ENCODE data around the gene USP38.
"Not testable (repeated sequence)": the region's sequence is repeated elsewhere in the genome, so short reads cannot be mapped to it uniquely, and the experiment has no call there.

USP38 gene

DNA sequence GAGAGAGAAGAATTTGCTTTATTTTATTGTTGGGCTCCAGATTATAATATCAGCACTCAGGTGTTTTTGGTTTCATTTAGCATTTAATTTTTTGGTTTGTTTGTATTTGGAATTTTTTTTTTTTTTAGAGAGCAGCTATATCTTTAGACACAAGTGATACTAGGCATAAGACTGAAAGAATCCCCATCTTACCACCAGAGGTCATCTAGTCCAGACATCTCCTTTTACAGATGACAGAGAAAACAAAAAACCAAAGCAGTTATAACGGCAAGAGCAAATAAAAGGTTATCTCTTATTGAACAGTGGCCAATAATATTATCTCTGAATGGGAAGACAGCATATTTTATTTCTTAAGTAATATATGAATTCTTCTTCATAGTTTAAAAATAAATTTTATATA is 22.8 kb downstream of the USP38 start:
- DNase-seq, result peak; percentile 30

DNA sequence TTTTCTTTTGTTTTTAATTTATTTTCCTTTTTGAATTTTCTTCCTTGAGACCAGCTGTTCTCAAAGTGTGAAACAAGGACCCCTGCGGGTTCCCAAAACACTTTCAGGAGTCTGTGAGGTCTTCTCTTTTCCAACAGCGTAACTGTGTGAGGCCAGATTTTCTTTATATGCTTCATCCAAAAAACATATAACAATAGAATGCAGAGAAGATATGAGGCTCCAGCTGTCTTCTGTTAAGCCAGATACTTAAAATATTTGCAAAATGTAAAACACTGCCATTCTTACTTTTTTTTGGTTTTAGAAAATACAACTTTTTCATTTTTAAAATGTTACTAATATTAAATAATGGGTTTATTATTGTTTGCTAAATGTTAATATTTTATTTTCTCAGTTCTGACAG is 27.8 kb downstream of the USP38 start:
- DNase-seq, result no peak

DNA sequence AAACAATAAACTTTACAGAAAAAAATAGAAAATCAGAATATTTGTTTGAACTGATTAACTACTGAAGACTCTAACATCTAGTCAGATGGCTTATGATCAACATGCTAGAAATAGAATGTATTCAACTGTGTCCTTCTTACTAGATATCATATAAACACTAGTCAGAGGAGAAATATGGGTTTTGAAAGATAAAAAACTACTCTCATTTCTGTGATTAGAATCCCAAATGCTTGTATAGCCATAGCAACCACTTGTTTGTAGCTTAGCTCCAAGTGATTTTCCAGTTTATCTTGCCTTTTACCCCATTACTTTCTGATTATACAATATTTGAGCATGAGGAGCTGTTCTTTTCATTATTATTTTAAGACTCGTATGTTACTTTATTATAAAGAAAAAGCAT is 31.2 kb downstream of the USP38 start:
- no peak for DNase-seq

DNA sequence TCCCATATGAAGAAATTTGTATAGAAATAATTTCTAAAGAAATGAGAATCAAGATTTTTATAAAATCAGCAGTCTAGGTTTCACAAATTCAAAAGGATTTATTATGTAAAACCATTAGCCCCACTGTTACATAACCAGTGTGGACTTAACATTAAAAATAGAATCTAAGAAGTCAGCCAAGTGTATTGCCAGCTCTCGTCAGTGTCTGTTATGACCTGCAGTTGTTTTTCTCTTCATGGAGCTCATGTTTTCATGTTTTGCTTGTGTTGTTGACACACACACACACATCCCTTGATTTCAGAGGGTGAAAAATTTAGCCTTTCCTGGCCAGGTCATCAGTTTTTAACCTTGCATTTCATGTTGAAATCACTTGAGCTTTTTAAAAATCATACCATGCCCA is 39.5 kb downstream of the USP38 start:
- DNase-seq, result no peak

DNA sequence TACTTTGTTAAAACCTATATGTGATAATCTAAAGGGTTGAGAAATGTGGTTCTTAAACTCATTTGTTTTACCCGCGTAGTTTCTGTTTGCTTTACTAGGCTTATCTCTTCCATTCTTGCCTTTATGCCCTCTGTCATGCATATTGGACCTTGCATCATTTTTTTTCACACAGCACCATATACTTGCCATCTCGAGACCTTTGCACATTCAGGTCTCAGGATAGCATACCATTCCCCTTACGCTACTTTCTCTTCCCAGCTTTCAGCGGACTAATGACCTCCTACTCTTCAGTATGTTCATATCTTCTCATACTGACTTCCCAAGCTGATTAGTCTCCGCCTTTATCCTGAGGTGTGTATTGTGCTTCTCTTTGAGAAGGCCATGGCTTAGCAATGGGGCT is 40.5 kb downstream of the USP38 start:
- no peak for DNase-seq

DNA sequence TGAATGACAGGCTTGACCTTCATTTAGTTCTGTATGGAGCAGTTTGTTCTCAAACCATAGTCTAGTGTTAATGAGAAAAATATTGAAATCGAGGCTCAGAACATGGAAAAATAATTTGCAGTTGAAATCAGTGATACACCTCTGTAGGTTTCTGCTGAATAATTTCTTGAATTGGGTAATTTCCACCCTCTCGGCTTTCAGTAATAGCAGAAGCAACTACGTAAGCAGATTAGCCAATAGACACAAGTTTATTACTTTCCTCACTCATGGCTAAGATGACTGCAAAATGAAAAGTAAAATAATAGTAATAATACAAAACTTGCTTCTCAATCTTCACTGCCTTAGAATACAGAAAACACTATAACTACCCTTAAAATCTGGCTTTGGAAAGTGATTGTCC is 46.0 kb downstream of the USP38 start:
- no peak for DNase-seq

DNA sequence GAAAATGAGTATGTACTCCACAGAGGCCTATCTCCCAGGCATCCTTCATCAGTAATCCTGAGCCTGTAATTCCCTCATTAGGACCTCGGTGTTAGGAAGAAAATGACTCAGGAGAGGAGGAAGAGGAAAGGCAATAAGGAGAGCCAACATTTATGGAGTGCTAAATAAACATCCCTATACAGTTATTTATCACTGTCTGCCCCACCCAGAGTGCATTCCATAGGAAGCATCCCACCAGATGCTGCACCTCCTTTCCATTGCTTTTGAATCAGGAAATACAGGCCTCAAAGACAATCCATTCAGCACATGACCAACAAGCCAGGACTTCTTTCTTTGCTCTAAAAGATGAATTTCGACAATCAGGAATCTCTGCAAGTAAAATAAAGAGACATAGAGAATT is 47.6 kb downstream of the USP38 start:
- no peak for DNase-seq

DNA sequence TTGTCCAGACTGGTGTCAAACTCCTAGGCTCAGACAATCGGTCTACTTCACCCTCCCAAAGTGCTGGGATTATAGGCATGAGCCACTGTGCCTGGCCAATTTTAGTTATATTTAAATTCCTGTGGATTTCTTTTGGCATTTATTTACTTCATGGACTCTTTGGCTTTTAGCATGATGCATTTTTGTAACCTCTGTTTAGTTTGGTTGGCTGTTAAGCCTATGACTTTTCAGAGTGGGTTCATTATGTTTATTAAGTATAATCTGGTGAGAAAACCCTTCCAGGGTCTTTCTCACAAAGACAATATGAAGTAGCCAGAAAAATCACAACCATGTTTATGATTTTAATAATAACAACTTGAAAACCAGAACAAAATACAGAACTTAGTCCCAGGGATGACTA is 49.4 kb downstream of the USP38 start:
- no peak for DNase-seq

DNA sequence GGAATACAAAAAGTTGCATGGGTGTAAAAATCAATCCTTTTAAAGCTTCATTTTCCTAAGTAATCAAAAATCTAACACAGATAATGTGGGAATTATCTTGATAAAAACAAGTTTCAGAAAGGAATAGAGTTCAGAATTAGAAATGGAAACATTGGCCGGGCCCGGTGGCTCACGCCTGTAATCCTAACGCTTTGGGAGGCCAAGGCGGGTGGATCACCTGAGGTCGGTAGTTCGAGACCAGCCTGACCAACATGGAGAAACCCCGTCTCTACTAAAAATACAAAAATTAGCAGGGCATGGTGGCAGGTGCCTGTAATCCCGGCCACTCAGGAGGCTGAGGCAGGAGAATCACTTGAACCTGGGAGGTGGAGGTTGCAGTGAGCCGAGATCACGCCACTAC is 52.5 kb downstream of the USP38 start:
- not testable (repeated sequence) for DNase-seq

DNA sequence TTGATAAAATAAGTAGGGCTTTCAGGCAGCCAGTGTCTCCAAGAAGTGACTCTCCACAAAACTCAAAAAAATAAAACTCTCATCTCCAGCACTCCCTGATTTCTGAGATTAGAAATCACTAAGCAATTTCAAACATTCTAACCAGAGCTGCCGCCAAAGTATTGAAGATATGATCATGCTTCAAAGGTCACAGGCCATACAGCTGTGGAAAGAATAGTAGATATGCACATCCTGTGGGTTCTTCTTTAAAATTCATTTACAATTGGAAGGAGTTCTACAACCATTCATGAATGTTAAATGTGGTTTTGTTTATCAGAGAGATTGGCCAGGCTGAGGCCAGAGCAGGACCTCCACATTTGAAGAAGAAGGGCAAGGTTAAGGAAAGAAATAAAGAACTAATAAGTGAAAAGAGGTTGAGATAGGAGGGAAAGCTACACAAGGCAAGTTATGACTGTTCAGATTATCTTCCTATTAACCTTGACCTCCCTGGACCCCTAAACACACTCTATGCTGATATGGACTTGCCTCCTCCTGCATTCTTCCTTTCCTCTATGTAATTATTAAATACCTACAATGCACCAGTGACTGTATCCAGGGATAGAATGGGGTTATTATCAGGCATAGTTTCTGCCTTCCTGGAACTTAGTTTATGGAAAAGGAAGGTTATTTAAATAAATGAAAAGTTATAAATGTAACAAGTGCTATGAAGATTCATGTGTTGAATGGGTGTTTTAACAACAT is 56.4 kb downstream of the USP38 start:
- DNase-seq, result no peak

DNA sequence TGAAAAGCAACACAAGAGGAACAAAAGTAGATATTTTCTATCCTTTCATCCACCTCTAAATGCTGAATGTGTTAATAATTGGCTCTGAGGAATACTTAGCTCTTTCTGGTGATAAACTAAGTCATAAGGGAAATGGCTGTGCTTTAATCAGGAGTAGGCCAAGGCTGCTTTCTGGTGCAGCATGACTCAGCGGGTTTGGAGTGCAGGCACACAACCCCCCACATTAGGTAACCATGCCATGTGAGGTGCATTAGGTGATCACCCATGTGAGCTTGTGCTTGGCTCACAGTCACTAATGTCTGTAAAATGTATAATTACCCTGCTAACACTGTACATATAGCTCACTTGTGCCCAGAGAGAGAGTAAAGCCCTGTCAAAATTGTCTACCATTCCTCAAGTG is 57.2 kb downstream of the USP38 start:
- peak; percentile 24 for DNase-seq

DNA sequence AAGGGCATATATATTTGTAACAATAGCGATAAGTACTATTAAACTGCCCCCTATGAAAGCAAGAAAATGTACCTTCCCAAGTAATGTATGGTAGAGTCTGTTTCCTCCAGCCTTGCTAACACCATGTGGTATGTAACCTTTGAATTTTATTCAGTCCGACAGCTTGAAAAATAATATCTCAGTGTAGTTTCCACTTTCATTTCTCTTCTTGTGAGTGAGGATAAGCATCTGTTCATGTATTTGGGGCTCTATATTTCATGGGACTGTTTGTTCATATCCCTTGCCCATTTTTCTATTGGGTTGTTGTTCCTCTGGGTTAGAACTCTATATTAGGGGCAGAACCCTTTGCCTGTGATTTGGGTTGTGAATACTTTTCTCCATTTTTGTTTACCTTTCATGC is 58.3 kb downstream of the USP38 start:
- no peak for DNase-seq

DNA sequence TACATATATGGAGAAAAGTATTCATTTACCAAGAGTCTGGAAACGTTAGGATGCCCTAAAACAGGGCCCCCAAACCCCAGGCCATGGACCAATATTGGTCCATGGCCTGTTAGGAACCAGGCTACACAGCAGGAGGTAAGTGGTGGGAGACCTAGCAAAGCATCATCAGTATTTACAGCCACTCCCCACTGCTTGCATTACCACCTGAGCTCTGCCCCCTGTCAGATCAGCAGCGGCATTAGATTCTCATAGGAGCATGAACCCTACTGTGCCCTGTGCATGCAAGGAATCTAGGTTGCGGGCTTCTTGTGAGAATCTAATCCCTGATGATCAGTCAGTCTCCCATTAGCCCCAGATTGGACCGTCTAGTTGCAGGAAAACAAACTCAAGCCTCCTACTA is 62.3 kb downstream of the USP38 start:
- no peak for DNase-seq

DNA sequence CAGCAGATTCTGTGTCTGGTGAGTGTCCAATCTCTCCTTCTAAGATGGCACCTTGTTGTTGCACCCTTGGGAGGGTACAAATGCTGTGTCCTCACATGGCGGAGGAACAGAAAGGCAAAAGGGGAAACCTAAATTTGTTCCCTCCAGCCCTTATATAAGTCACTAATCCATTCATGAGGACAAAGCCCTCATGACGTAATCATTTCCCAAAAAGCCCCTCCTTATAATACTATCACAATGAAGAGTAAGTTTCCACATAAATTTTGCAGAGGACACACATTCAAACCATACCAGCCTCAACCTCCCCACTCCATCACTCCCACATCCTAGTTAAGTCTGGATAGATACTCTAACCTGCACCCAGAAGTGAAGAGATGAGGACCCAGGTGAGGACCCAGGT is 63.1 kb downstream of the USP38 start:
- DNase-seq, result no peak

DNA sequence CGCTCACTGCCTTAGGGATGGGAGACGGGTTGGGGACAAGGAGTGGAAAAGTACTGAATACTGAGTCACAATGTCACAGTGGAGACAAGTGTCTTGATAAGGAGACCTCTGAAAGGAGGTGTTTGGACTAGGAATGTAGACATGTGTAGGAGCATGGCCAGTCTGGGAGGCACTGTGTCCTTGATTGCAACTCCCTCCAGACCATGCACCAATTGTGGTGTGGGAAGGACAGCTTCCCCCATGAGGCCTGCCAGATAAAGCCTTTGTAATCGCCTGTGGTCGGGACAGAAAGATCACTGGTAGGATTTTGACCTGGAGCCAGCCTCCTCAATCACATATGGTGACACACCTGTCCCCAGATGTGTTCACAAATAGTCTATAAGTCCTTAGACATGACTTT is 64.1 kb downstream of the USP38 start:
- no peak for DNase-seq

DNA sequence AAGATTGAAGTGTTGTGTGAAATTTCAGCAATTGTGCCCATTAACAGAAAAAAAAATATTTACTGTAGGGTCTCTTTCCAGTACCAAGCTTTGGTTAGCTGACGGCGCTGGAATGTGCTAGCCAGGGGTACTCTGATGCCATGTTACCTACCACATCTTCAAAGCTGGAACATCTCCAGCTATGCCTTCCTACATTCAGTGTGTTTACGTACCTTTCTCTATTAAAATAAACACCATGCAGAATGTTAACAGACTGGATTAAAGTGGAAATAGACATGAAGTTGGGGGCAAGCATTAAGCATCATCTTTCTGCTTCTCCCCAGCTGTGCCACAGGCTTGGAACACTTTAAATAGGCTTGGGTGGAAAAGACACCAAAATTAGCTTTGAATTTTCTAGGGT is 65.9 kb downstream of the USP38 start:
- DNase-seq, result no peak

DNA sequence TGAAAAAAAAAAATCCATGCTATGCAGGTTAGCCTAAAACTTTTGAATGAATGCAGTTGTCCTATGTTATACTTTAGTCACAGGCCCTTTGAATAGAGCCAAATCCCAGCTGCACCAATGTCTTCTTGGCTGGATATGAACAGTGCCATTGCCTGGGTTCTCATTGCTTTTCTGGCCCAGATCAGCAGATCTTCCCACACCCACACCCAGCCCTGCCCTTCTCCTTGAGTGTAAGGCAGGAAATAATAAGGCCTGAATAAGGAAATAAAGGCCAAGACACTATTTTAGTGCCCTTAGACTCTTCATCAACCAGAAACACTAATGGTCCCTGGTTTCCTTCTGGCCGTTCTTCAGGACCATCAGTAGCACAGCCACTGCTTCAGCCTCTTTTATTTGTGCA is 66.6 kb downstream of the USP38 start:
- DNase-seq, result no peak

DNA sequence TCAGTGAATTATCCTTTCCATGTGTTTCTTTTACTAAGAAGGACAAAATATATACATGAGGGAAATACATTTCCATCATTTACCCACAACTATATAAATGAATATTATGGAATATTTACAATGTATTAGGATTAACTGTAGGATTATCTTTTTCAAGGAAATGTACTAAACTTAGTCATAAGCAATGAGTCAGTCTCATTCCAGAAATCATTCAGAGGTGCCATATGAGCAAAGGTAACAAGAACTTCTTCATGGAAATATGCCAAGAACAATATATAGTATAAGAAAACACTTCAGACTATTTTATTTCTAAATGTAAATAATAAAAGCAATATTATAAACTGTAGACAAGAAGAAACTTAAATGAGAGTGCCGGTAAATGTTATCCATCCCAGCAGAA is 67.1 kb downstream of the USP38 start:
- DNase-seq, result no peak

DNA sequence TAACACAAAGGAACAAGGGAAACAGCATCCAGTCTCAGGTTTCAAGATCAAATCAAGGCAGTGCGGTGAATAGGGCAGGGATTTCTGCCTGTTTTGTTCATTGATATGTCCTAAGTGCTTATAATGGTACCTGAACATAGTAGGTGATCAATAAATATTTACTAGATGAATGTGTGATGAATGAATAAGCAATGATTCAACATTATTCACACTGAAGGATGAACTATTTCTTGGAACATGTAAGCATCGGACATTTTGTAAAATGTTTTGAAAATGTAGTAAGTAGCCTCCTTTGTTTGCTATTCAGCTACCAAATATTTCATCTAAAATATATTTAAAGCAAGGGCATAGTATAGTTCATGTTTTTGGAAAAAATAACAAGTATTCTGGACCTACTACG is 67.8 kb downstream of the USP38 start:
- no peak for DNase-seq

DNA sequence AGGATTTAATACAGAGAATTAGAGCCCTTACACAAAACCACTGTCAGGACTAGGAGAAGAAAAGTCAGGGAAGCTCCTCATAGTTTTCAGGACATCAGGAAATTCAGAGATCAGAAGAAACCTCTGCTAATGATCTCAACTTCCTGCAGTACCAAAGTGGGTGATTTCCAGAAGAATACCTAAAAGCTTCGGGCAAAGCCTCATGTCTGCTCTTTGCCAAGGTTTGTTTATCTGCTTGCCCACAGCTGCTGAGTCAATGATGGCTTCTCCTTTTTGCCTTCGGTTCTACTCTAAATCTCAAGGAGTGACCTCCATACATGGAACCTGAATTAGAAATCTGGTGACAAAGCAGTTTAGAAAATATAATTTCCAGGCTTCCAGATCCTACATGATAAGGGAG is 68.4 kb downstream of the USP38 start:
- DNase-seq, result no peak

DNA sequence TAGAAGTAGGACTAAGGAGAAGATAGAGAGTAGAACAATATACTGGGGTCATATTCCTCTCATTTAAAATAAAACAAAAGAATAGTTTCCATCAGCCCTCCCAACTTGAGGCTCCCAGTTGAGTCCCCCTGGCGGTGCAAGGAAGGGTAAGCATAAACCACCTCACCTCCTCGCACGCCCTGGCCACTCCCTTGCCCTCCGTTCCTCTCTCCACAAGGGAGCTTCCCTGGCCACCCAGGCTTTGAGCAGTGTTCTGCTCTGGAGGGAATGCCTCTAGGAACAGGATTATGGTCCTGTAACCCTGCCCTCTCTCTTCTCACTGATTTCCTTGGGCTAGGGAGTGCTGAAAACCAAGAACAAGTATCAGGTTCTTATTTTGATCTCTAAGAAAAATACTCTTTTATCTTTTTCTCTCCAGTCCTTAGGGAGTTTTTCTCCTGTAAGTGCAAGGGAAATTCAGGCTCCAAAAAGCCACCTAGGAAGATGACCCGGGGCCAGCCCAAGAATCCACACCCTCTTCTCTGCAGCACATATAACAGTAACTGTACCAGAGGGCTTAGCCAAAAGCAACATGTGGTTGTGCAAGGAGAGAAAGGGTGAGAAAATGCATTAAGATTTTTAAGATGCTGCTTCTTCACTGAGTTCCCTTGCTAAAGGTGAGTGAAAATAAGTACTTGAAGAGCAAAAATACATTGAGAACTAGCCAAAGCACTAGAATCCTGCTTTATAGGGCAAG is 69.9 kb downstream of the USP38 start:
- DNase-seq, result no peak

DNA sequence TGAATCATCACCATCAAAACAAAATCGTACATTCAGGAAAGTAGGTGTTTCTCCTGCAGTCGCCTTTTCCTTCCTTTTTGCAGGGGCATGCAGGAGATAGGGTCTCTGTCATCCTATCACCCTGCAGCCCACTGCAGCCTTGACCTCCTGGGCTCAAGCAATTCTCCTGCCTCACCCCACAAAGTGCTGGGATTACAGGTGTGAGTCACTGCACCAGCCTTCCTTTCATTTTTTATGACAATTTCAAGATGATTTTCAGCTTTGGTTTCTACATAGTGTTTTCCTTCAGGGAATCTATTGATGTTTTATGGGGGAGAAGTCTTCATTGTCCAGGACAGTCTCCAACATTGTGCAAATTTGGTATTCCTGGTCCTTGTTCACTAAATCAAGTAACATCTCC is 71.7 kb downstream of the USP38 start:
- DNase-seq, result no peak

DNA sequence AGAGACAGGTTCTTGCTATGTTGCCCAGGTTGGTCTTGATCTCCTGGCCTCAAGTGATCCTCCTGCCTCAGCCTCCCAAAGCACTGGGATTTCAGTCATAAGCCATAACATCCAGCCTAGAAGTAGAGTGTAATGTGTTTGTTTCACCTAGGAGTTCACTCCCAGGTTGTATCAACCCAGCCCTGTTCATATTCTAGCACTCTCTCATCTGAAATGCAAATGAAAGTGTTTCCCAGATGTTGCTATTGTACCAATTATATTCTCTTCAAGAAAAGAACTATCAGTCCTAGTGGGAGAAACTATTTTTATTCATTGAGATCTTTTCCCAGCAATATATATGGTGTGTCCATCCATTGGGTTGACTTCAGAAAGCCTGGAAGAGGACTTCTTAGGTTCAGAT is 72.6 kb downstream of the USP38 start:
- DNase-seq, result no peak

DNA sequence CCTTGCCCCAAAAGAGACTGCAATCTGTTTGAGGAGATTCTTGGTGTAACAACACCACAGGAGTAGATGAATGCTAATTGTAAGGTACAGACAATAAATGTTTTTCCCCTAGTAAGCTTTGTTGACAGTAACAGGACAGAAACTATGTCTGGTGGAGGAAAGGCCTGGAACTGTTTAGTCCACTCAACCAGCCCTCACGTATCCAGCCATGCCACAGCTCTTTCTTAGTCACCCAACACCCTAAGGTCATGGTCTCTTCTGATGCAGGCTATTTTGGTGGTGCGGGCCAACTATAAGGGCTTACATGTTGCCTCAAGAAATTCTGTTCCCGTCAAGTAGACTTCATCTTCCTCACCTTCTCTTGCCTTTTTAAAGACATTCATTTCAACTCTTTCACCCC is 76.0 kb downstream of the USP38 start:
- DNase-seq, result no peak

DNA sequence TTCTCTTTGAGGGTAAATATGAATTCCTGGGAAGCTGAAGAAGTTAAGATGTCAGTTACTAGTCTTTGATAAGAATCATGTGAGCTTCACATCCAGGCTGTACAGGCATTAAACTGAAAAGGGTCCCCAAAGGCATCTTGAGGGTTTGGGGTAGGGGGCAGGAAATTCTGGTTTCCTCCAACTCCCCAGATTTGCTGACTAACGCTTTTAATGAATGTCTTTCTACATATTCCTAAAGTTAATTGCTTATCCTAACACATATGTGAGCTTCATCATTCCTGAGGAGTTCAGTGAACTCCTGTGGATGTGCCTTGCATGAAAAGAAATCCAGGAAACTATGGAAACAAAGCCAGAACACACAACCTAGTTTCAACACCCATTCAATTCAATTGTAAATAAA is 78.1 kb downstream of the USP38 start:
- DNase-seq, result no peak
